MCF 10A (cell line): ENCODE measurements around the gene CPHXL2. TPM values are rescaled to one million over a fixed set of nuclear protein-coding genes. Genes with fewer than 3 reads are reported as not detected.

Experiments used
- BruUV-seq: library from RNA; stranded (reverse); fragments of 400-500 nt; replicated peaks from 2 replicates; lab custom pipeline; 2021; lab: Mats Ljungman, UMichigan
- CTCF ChIA-PET: fragments of 300-600 bp; sonication (Branson Sonifier 250); formaldehyde crosslinking; extraction: SDS; loops from one replicate; lab custom pipeline; 2021; ENCODE audit warnings: antibody characterized with exemption, inconsistent platforms; lab: Yijun Ruan, JAX
- POLR2A ChIA-PET: fragments of 300-600, 350-650 bp; sonication (Branson Sonifier 250); formaldehyde crosslinking; extraction: SDS; loops from one replicate; lab custom pipeline; 2020; ENCODE audit warnings: antibody characterized with exemption, inconsistent platforms; lab: Yijun Ruan, JAX
- DNase-seq: peaks from one replicate; pipeline ENCODE4 v3.0.0-alpha.2; 2018; ENCODE audit not compliant: unreplicated experiment
- H3K27ac Mint-ChIP-seq: one replicate; pipeline ENCODE4 v1.8.0; 2022; ENCODE audit warnings: mild to moderate bottlenecking, low read depth, mixed read lengths; ENCODE audit not compliant: unreplicated experiment
- H3K27me3 Mint-ChIP-seq: one replicate; pipeline ENCODE4 v1.8.0; 2022; ENCODE audit warnings: mixed read lengths; ENCODE audit not compliant: insufficient read depth, unreplicated experiment
- H3K36me3 Mint-ChIP-seq: one replicate; pipeline ENCODE4 v1.8.0; 2022; ENCODE audit warnings: mild to moderate bottlenecking, moderate library complexity, mixed read lengths; ENCODE audit not compliant: insufficient read depth, unreplicated experiment
- H3K4me1 Mint-ChIP-seq: one replicate; pipeline ENCODE4 v1.8.0; 2022; ENCODE audit warnings: mixed read lengths; ENCODE audit not compliant: insufficient read depth, unreplicated experiment
- H3K4me3 Mint-ChIP-seq: one replicate; pipeline ENCODE4 v1.8.0; 2022; ENCODE audit warnings: mild to moderate bottlenecking, moderate library complexity, mixed read lengths; ENCODE audit not compliant: unreplicated experiment
- H3K9me3 Mint-ChIP-seq: one replicate; pipeline ENCODE4 v1.8.0; 2022; ENCODE audit warnings: mixed read lengths; ENCODE audit not compliant: unreplicated experiment
- intact Hi-C: fragments of 100-400 bp; cut with micrococcal nuclease; formaldehyde crosslinking; loops from 2 replicates; pipeline ENCODE4 v1.14.1; 2022
- total RNA-seq: library from RNA; stranded (reverse); gene quantifications from 2 replicates; pipeline ENCODE4 v1.2.3, GENCODE V29; 2022
- TF ChIP-seq, protein P1 (sequence below): fragments of 200-600 bp; IDR thresholded peaks from one replicate; pipeline ENCODE4 v1.8.0; 2022; ENCODE audit warnings: antibody characterized with exemption, mild to moderate bottlenecking; ENCODE audit not compliant: unreplicated experiment

CPHXL2 gene
- total RNA-seq, 1 experiment from 2014 or later, result not detected

DNA sequence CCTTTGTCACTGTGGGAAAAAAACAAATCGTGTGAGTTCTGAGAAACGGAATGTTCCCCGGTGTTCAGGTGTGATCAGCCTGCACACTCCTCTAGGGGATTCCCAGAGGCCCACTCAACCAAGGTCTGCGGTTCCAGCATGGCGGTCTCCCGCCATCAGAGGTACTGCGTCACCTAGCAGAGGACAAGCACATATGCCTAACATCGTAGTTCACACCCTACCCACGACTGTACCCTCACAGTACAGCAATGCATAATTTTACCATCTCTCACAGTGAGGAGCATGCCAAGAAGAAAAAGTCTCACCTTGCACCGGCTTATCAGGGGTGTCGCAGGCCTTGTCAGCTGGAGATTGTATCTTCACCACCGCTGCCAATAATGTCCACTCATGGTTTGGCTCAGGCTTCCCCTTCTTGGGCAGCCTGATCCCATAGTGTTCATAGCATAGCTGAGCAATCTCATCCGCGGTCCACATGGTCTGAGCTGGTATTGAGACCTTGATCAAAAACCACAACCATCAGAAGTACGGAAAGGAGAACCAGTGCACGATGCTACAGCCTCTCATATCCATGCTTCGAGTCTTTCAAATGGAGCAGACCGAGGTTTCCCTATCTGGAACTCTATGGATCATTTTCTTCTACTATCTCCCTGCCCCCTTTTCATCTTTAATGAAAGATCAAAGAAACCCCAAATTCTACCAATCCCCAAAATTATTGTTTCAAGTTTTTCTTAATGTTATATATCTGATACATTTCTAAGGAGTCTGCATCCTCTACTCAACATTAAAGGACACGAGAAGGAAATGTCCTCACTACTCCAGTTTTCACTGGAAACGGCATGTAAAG lies 56.3 kb downstream of the CPHXL2 start:
- TF ChIP-seq, protein P1, sequence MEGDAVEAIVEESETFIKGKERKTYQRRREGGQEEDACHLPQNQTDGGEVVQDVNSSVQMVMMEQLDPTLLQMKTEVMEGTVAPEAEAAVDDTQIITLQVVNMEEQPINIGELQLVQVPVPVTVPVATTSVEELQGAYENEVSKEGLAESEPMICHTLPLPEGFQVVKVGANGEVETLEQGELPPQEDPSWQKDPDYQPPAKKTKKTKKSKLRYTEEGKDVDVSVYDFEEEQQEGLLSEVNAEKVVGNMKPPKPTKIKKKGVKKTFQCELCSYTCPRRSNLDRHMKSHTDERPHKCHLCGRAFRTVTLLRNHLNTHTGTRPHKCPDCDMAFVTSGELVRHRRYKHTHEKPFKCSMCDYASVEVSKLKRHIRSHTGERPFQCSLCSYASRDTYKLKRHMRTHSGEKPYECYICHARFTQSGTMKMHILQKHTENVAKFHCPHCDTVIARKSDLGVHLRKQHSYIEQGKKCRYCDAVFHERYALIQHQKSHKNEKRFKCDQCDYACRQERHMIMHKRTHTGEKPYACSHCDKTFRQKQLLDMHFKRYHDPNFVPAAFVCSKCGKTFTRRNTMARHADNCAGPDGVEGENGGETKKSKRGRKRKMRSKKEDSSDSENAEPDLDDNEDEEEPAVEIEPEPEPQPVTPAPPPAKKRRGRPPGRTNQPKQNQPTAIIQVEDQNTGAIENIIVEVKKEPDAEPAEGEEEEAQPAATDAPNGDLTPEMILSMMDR, result no peak
- POLR2A ChIA-PET, result interaction anchor here (0.6 to 3.5 kb wide), 7 partner anchors 28 to 421 kb away, joined by 3 to 76 read pairs (median 5); partner anchors contain the start of genes KARS1, TERF2IP and TMEM231
- BruUV-seq, result no TSS peak
- Mint-ChIP-seq H3K9me3 (no peaks in the 10 kb centered on the region), H3K4me1 (peaks cover 19% of the 10 kb centered on the region), H3K36me3 (peaks cover 51% of the 10 kb centered on the region), H3K27me3 (no peaks in the 10 kb centered on the region), H3K27ac (no peak overlapping the region), H3K4me3 (no peak overlapping the region)
- CTCF ChIA-PET, result interaction anchor here (0.6 to 1.7 kb wide), 6 partner anchors 12 to 423 kb away, joined by 3 to 5 read pairs (median 3); partner anchors contain the start of gene GABARAPL2
- intact Hi-C loops, result loop anchor here (1.0 to 10.0 kb wide), 5 partner anchors 53 to 416 kb away; partner anchors contain the start of genes CTRB2 and GABARAPL2
- no peak for DNase-seq

DNA sequence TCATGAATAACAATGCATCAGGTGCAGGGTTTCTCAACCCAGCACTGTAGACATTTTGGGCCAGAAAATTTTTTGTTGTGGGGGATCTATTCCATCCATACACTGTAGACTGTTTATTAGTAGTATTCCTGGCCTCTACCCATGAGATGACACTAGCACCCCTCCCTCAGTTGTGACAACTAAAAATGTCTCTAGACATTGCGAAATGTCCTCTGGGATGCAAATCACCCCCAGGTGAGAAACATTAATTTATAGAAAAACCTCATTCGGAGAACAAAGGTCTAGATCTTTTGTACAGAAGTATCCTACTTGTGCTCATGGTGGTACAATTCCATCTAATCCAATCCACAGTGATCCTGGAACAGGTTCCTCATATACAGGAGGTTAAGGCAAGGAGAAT lies 58.0 kb downstream of the CPHXL2 start:
- intact Hi-C loops, result no loop called here

DNA sequence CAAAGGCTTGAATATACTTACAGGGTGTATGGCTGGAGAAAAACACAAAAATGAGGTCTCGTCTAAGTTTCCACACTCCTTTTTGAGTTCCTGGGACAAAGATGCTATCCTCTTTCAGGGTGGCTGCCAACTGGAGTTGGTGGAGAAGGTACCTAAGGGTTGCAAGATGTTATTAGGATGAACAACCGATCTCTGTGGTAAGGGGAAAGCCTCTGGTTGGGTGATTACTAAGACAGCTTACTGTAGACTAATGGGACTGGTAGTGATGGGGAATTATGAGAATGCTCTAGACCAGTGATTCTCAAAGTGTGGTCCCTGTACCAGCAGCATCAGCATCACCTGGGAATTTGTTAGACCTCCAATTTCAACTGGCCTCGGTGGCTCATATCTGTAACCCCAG lies 59.7 kb downstream of the CPHXL2 start:
- Mint-ChIP-seq H3K27me3 (no peaks in the 10 kb centered on the region), H3K4me3 (no peak overlapping the region), H3K36me3 (peaks cover 76% of the 10 kb centered on the region), H3K9me3 (no peaks in the 10 kb centered on the region), H3K4me1 (peaks cover 10% of the 10 kb centered on the region), H3K27ac (no peak overlapping the region)
- TF ChIP-seq, protein P1, result no peak
- DNase-seq, result no peak
- POLR2A ChIA-PET, result interaction anchor here (0.7 kb wide), 2 partner anchors 31 to 130 kb away, joined by 3 read pairs; partner anchors contain the start of genes KARS1 and TERF2IP
- CTCF ChIA-PET, result interaction anchor here (1.1 kb wide), 1 partner anchor 9 kb away, joined by 7 read pairs; no protein-coding TSS in a partner anchor
- no TSS peak for BruUV-seq
- intact Hi-C loops, result no loop called here

More for the DNA sequence above, 58.0 kb downstream of the CPHXL2 start:
- Mint-ChIP-seq H3K9me3 (no peaks in the 10 kb centered on the region), H3K27me3 (no peaks in the 10 kb centered on the region), H3K27ac (no peak overlapping the region), H3K4me3 (no peak overlapping the region), H3K36me3 (peaks cover 62% of the 10 kb centered on the region), H3K4me1 (peaks cover 10% of the 10 kb centered on the region)
- CTCF ChIA-PET, result interaction anchor here (0.9 to 1.5 kb wide), 5 partner anchors 25 to 420 kb away, joined by 3 to 5 read pairs (median 3); partner anchors contain the start of gene TMEM170A
- TF ChIP-seq, protein P1, result no peak
- BruUV-seq, result no TSS peak
- DNase-seq, result no peak
- POLR2A ChIA-PET, result no interaction called here

DNA sequence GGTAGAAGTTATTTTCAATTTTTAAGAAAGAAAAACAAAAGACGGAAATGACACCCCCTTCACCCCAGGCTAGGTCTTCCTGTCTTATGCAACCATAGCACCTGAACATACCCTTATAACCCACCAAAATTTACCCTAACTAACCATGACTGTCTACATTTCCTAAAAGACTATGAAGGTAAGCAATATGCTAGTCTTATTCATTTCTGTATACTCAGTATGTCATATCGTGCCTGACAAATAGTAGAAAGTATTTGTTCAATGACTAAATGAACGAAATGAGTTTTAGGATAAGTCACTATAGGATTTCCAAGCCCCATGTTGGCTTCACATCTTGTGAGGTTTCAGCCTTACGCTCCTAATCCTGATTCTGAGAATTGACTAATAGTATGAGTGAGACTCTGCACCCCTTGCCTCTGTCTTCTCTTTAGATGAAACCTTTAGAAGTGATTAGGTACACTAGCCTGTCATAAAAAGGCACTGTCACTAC lies 60.2 kb downstream of the CPHXL2 start:
- H3K4me3 Mint-ChIP-seq, result no peak overlapping the region
- POLR2A ChIA-PET, result no interaction called here
- no TSS peak for BruUV-seq
- H3K9me3 Mint-ChIP-seq, result no peaks in the 10 kb centered on the region
- CTCF ChIA-PET, result interaction anchor here (0.7 to 1.1 kb wide), 2 partner anchors 29 to 122 kb away, joined by 3 read pairs; no protein-coding TSS in a partner anchor
- peaks cover 10% of the 10 kb centered on the region for H3K4me1 Mint-ChIP-seq
- H3K36me3 Mint-ChIP-seq, result peaks cover 82% of the 10 kb centered on the region
- intact Hi-C loops, result no loop called here
- H3K27ac Mint-ChIP-seq, result no peak overlapping the region
- DNase-seq, result no peak
- H3K27me3 Mint-ChIP-seq, result no peaks in the 10 kb centered on the region
- TF ChIP-seq, protein P1, result no peak
